HepG2 (cell line): ENCODE measurements around the gene FBLN7. TPM values are rescaled to one million over a fixed set of nuclear protein-coding genes. Genes with fewer than 3 reads are reported as not detected.
"Not testable (repeated sequence)": the region's sequence is repeated elsewhere in the genome, so short reads cannot be mapped to it uniquely, and the experiment has no call there.

Experiments
- ATAC-seq: fragments of 200-7000 bp; cut with Tn5 transposase; 3 replicates; pipeline ENCODE4 v1.9.1; 2020; ENCODE audit warnings: mild to moderate bottlenecking, moderate library complexity
- BruUV-seq: library from RNA; stranded (reverse); fragments of 400-500 nt; replicated peaks from 2 replicates; lab custom pipeline; 2021; lab: Mats Ljungman, UMichigan
- CTCF ChIA-PET: fragments of 300-600 bp; formaldehyde crosslinking; extraction: SDS; loops from one replicate; lab custom pipeline; 2021; ENCODE audit warnings: low total read pairs, inconsistent platforms, low intra/inter-chr PET ratio; lab: Yijun Ruan, JAX
- POLR2A ChIA-PET: fragments of 350-600 bp; sonication (Branson Sonifier 250); formaldehyde crosslinking; loops from one replicate; lab custom pipeline; 2020; ENCODE audit warnings: antibody characterized with exemption, inconsistent platforms; lab: Yijun Ruan, JAX
- DNase-seq: peaks from one replicate; pipeline ENCODE4 v3.0.0-alpha.2; 2015; ENCODE audit warnings: low spot score
- FAIRE-seq: peaks from 3 replicates; lab custom pipeline; 2011; peaks lifted over from hg19 to GRCh38; lab: Jason Lieb, UNC
- H2AFZ ChIP-seq: one replicate; pipeline ENCODE4 v1.6.1; 2011; ENCODE audit warnings: low read length, inconsistent platforms
- H3K27ac ChIP-seq: fragments of 300-600 bp; 3 replicates; pipeline ENCODE4 v1.8.0; 2011; ENCODE audit warnings: mixed run types, mild to moderate bottlenecking, mixed read lengths, low read length, inconsistent platforms; ENCODE audit not compliant: insufficient read depth; ENCODE audit errors: extremely low read length
- H3K27me3 ChIP-seq, 2 experiments: fragments of 200-600 bp in 1 of 2; 2 replicates in 1 of 2; 3 replicates in 1 of 2; pipeline versions ENCODE4 v1.6.0 to v1.8.0; 2011; ENCODE audit warnings: low read length in 2 of 2, mild to moderate bottlenecking in 2 of 2, moderate library complexity in 2 of 2, inconsistent platforms in 1 of 2; ENCODE audit not compliant: insufficient read depth in 2 of 2, control insufficient read depth in 1 of 2
- H3K36me3 ChIP-seq, 2 experiments: fragments of 200-600 bp in 1 of 2; replicated peaks in 1 of 2; 2 replicates in 1 of 2; 3 replicates in 1 of 2; pipeline versions ENCODE4 v1.5.1 to v1.8.0; 2011; ENCODE audit warnings: low read length in 2 of 2, inconsistent platforms in 1 of 2; ENCODE audit not compliant: insufficient read depth in 2 of 2, control insufficient read depth in 1 of 2
- H3K4me1 ChIP-seq: 2 replicates; pipeline ENCODE4 v1.5.1; 2012; ENCODE audit warnings: low read length, inconsistent platforms; ENCODE audit not compliant: insufficient read depth
- H3K4me2 ChIP-seq: 2 replicates; pipeline ENCODE4 v1.6.0; 2011; ENCODE audit warnings: low read depth, low read length, inconsistent platforms
- H3K4me3 ChIP-seq, 3 experiments: fragments of 200-600 bp in 1 of 3; sonication (generic), shearing (Covaris generic) in 1 of 3; replicated peaks in 1 of 3; 2 replicates each; pipeline ENCODE4 v1.5.1; 2011 to 2016; ENCODE audit warnings: low read length in 3 of 3, inconsistent platforms in 2 of 3, low read depth in 2 of 3, mild to moderate bottlenecking in 2 of 3, control low read depth in 1 of 3, mixed read lengths in 1 of 3; ENCODE audit not compliant: insufficient read depth in 1 of 3
- H3K79me2 ChIP-seq: one replicate; pipeline ENCODE4 v1.6.1; 2011; ENCODE audit warnings: low read length, inconsistent platforms; ENCODE audit not compliant: insufficient read depth
- H3K9ac ChIP-seq: 2 replicates; pipeline ENCODE4 v1.6.0; 2011; ENCODE audit warnings: mild to moderate bottlenecking, low read depth, low read length, inconsistent platforms; ENCODE audit not compliant: insufficient read depth
- H3K9me3 ChIP-seq: 2 replicates; pipeline ENCODE4 v1.5.1; 2012; ENCODE audit warnings: mild to moderate bottlenecking, low read length
- H4K20me1 ChIP-seq: 2 replicates; pipeline ENCODE4 v1.6.0; 2011; ENCODE audit warnings: inconsistent platforms, mild to moderate bottlenecking, low read length, moderate library complexity; ENCODE audit not compliant: insufficient read depth
- HNRNPUL1 ChIP-seq: fragments of 200-400 bp; formaldehyde crosslinking; IDR thresholded peaks from 2 replicates; pipeline ENCODE4 v1.6.1; 2017; ENCODE audit warnings: low read depth, mild to moderate bottlenecking, low read length, moderate library complexity
- MAZ ChIP-seq, 2 experiments: sonication (generic) in 1 of 2; formaldehyde crosslinking in 1 of 2; IDR thresholded peaks; 2 replicates each; pipeline versions ENCODE4 v1.5.0 to v1.6.1; 2012 to 2020; ENCODE audit warnings: low read depth in 2 of 2, mild to moderate bottlenecking in 2 of 2, borderline replicate concordance in 1 of 2, improper control_type of control experiment in 1 of 2, low read length in 1 of 2, missing genetic modification reagents in 1 of 2, moderate library complexity in 1 of 2
- U2AF1 ChIP-seq: fragments of 200-400 bp; formaldehyde crosslinking; optimal IDR thresholded peaks from 2 replicates; pipeline ENCODE3; 2017; ENCODE audit warnings: mild to moderate bottlenecking, low read depth, low read length
- ZBTB38 ChIP-seq: sonication (generic); formaldehyde crosslinking; IDR thresholded peaks from 2 replicates; pipeline ENCODE4 v1.5.1; 2020; ENCODE audit warnings: mild to moderate bottlenecking, missing genetic modification reagents
- ZNF263 ChIP-seq: sonication (generic); formaldehyde crosslinking; IDR thresholded peaks from 2 replicates; pipeline ENCODE4 v1.4.0; 2020; ENCODE audit warnings: missing genetic modification reagents
- ZNF775 ChIP-seq: sonication (generic); formaldehyde crosslinking; IDR thresholded peaks from 2 replicates; pipeline ENCODE4 v1.4.0; 2020; ENCODE audit warnings: missing genetic modification reagents, mild to moderate bottlenecking, moderate library complexity, borderline replicate concordance
- WGBS: methylation state at CpG from one replicate; pipeline ENCODE4 v1.1.6; 2017; ENCODE audit warnings: low lambda C conversion rate; 5-methylcytosine and 5-hydroxymethylcytosine counted together
- in situ Hi-C: cut with HindIII; loops from 2 replicates; pipeline ENCODE4 v1.10.0; 2017; ENCODE audit warnings: low pct_unique_long_range_greater_than_20kb; ENCODE audit not compliant: extremely low pct_ligation_motif_present
- intact Hi-C: fragments of 100-400 bp; cut with micrococcal nuclease; formaldehyde crosslinking; loops from one replicate; pipeline ENCODE4 v1.10.0; 2022; ENCODE audit not compliant: unreplicated experiment
- polyA plus RNA-seq, 8 experiments: library from polyadenylated mRNA; depleted of rRNA in 3 of 8; stranded (reverse) in 7 of 8; unstranded in 1 of 8; fragments of >200 nt; fragmentation: Illumina TruSeq in 4 of 8; extraction: Trizol in 4 of 8; gene quantifications; 2 replicates each; pipeline versions ENCODE4 v1.2.1 to v1.2.3, GENCODE V29; 2011 to 2016; ENCODE audit warnings: low read depth in 4 of 8, missing spikeins in 1 of 8, mixed read lengths in 1 of 8; ENCODE audit not compliant: insufficient read depth in 1 of 8
- total RNA-seq, 5 experiments: library from RNA; depleted of rRNA; stranded (reverse); fragments of >200 nt; fragmentation: Illumina TruSeq; extraction: Trizol; gene quantifications; 2 replicates each; pipeline ENCODE4 v1.2.3, GENCODE V29; 2016; ENCODE audit warnings: low read depth in 1 of 5
- TF ChIP-seq, protein P1 (sequence below): sonication (generic); formaldehyde crosslinking; IDR thresholded peaks from 2 replicates; pipeline ENCODE4 v1.5.0; 2020; ENCODE audit warnings: mild to moderate bottlenecking, missing genetic modification reagents, borderline replicate concordance
- TF ChIP-seq, protein P2 (sequence below): sonication (generic); formaldehyde crosslinking; IDR thresholded peaks from 2 replicates; pipeline ENCODE4 v1.5.0; 2020; ENCODE audit warnings: missing genetic modification reagents

The FBLN7 gene
- total and polyA plus RNA-seq, 2 of the 13 experiments (the other 11 are each of a cell fraction or from before 2014, with no cell fraction given), result 1.4 to 2.3 TPM

DNA sequence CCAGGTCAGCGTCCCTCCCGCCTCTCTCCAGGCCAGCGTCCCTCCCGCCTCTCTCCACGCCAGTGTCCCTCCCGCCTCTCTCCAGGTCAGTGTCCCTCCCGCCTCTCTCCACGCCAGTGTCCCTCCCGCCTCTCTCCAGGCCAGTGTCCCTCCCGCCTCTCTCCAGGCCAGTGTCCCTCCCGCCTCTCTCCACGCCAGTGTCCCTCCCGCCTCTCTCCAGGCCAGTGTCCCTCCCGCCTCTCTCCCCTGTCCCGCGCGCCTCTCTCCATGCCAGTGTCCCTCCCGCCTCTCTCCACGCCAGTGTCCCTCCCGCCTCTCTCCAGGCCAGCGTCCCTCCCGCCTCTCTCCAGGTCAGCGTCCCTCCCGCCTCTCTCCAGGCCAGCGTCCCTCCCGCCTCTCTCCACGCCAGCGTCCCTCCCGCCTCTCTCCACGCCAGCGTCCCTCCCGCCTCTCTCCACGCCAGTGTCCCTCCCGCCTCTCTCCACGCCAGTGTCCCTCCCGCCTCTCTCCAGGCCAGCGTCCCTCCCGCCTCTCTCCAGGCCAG, 1.5 kb downstream of the FBLN7 start:
- H3K4me2 ChIP-seq, H2AFZ ChIP-seq, H3K9ac ChIP-seq, H3K27me3 ChIP-seq, POLR2A ChIA-PET, H3K79me2 ChIP-seq, H4K20me1 ChIP-seq, DNase-seq, H3K9me3 ChIP-seq, ATAC-seq, in situ Hi-C loops, H3K4me3 ChIP-seq, H3K27ac ChIP-seq, FAIRE-seq, BruUV-seq, CTCF ChIA-PET, H3K36me3 ChIP-seq: not testable (repeated sequence)
- WGBS, result 87% methylated on average over 32 of the region's 38 CpGs
- intact Hi-C loops, result loop anchor here (5.0 kb wide), 1 partner anchor 113 kb away; no protein-coding TSS in a partner anchor
- TF ChIP-seq ZBTB38 (CRISPR knock-in tag), result peak; percentile 94
- H3K4me1 ChIP-seq, result peaks cover 22% of the 10 kb centered on the region

GRCh38 chr2:112140205-112140802, 2.1 kb downstream of the FBLN7 start:
- Histone ChIP-seq H3K79me2 (no peaks in the 10 kb centered on the region), H2AFZ (no peak overlapping the region), H3K9me3 (no peaks in the 10 kb centered on the region), H3K4me3 (no peak overlapping the region), H3K4me2 (no peak overlapping the region)
- CTCF ChIA-PET, result no interaction called here
- in situ Hi-C loops, result no loop called here
- POLR2A ChIA-PET, result no interaction called here
- ATAC-seq, result no peak
- no peak for FAIRE-seq
- TF ChIP-seq HNRNPUL1 (no peak), U2AF1 (no peak), MAZ (IDR thresholded peaks at IDR 0.05; ENCODE audit: borderline replicate concordance, low read depth, low read length) (no peak), MAZ (CRISPR knock-in tag; IDR thresholded peaks at IDR 0.05; ENCODE audit: low read depth) (no peak), ZNF263 (CRISPR knock-in tag) (0 out of 2 replicates have a peak, but pooled peaks have one; percentile 16), ZNF775 (CRISPR knock-in tag) (no peak)
- TF ChIP-seq, protein P1, sequence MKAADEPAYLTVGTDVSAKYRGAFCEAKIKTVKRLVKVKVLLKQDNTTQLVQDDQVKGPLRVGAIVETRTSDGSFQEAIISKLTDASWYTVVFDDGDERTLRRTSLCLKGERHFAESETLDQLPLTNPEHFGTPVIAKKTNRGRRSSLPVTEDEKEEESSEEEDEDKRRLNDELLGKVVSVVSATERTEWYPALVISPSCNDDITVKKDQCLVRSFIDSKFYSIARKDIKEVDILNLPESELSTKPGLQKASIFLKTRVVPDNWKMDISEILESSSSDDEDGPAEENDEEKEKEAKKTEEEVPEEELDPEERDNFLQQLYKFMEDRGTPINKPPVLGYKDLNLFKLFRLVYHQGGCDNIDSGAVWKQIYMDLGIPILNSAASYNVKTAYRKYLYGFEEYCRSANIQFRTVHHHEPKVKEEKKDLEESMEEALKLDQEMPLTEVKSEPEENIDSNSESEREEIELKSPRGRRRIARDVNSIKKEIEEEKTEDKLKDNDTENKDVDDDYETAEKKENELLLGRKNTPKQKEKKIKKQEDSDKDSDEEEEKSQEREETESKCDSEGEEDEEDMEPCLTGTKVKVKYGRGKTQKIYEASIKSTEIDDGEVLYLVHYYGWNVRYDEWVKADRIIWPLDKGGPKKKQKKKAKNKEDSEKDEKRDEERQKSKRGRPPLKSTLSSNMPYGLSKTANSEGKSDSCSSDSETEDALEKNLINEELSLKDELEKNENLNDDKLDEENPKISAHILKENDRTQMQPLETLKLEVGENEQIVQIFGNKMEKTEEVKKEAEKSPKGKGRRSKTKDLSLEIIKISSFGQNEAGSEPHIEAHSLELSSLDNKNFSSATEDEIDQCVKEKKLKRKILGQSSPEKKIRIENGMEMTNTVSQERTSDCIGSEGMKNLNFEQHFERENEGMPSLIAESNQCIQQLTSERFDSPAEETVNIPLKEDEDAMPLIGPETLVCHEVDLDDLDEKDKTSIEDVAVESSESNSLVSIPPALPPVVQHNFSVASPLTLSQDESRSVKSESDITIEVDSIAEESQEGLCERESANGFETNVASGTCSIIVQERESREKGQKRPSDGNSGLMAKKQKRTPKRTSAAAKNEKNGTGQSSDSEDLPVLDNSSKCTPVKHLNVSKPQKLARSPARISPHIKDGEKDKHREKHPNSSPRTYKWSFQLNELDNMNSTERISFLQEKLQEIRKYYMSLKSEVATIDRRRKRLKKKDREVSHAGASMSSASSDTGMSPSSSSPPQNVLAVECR (CRISPR knock-in tag), result no peak
- TF ChIP-seq, protein P2, sequence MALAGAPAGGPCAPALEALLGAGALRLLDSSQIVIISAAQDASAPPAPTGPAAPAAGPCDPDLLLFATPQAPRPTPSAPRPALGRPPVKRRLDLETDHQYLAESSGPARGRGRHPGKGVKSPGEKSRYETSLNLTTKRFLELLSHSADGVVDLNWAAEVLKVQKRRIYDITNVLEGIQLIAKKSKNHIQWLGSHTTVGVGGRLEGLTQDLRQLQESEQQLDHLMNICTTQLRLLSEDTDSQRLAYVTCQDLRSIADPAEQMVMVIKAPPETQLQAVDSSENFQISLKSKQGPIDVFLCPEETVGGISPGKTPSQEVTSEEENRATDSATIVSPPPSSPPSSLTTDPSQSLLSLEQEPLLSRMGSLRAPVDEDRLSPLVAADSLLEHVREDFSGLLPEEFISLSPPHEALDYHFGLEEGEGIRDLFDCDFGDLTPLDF (CRISPR knock-in tag), result no peak
- TF ChIP-seq, all 625 proteins: peak for 1
- peaks cover 18% of the 10 kb centered on the region for H3K4me1 ChIP-seq
- no peak overlapping the region for H3K27ac ChIP-seq
- BruUV-seq, result no TSS peak
- H3K9ac ChIP-seq, result no peak overlapping the region
- no peaks in the 10 kb centered on the region for H4K20me1 ChIP-seq
- WGBS, result 94% methylated on average over 29 of the region's 30 CpGs
- DNase-seq, result no peak
- intact Hi-C loops, result no loop called here
- no peaks in the 10 kb centered on the region; a peak in 1 of 5 replicates for H3K27me3 ChIP-seq
- no peaks in the 10 kb centered on the region for H3K36me3 ChIP-seq
